Ishikawa (cell line): ENCODE data around the gene NR2F2.

Experiments
- CEBPB ChIP-seq: IDR thresholded peaks from 2 replicates; pipeline ENCODE4 v1.6.1; 2012
- CREB1 ChIP-seq: IDR thresholded peaks from 2 replicates; pipeline ENCODE4 v1.6.1; 2012; ENCODE audit warnings: low read depth
- EGR1 ChIP-seq: IDR thresholded peaks from 2 replicates; pipeline ENCODE4 v1.6.1; 2012
- EP300 ChIP-seq: IDR thresholded peaks from 2 replicates; pipeline ENCODE4 v1.6.1; 2012; ENCODE audit warnings: borderline replicate concordance
- FOXM1 ChIP-seq: IDR thresholded peaks from 2 replicates; pipeline ENCODE4 v1.6.1; 2012; ENCODE audit warnings: low read depth, borderline replicate concordance
- NFIC ChIP-seq: IDR thresholded peaks from 2 replicates; pipeline ENCODE4 v1.6.1; 2012
- RAD21 ChIP-seq: IDR thresholded peaks from 2 replicates; pipeline ENCODE4 v1.6.1; 2012; ENCODE audit warnings: low read depth
- TAF1 ChIP-seq: IDR thresholded peaks from 2 replicates; pipeline ENCODE4 v1.6.1; 2012; ENCODE audit warnings: low read depth, mild to moderate bottlenecking
- TCF12 ChIP-seq: IDR thresholded peaks from 2 replicates; pipeline ENCODE4 v1.6.1; 2012; ENCODE audit warnings: low read depth
- TEAD4 ChIP-seq: IDR thresholded peaks from 2 replicates; pipeline ENCODE4 v1.6.1; 2012
- YY1 ChIP-seq: IDR thresholded peaks from 2 replicates; pipeline ENCODE4 v1.6.1; 2012; ENCODE audit warnings: low read depth
- ZBTB7A ChIP-seq: IDR thresholded peaks from 2 replicates; pipeline ENCODE4 v1.6.1; 2012; ENCODE audit warnings: low read depth
- TF ChIP-seq, protein P1 (sequence below): IDR thresholded peaks from 2 replicates; pipeline ENCODE4 v1.6.1; 2012; ENCODE audit warnings: low read depth, mild to moderate bottlenecking
- TF ChIP-seq, protein P2 (sequence below): IDR thresholded peaks from 2 replicates; pipeline ENCODE4 v1.6.1; 2012
- TF ChIP-seq, protein P3 (sequence below): IDR thresholded peaks from 2 replicates; pipeline ENCODE4 v1.6.1; 2012

Gene NR2F2

DNA sequence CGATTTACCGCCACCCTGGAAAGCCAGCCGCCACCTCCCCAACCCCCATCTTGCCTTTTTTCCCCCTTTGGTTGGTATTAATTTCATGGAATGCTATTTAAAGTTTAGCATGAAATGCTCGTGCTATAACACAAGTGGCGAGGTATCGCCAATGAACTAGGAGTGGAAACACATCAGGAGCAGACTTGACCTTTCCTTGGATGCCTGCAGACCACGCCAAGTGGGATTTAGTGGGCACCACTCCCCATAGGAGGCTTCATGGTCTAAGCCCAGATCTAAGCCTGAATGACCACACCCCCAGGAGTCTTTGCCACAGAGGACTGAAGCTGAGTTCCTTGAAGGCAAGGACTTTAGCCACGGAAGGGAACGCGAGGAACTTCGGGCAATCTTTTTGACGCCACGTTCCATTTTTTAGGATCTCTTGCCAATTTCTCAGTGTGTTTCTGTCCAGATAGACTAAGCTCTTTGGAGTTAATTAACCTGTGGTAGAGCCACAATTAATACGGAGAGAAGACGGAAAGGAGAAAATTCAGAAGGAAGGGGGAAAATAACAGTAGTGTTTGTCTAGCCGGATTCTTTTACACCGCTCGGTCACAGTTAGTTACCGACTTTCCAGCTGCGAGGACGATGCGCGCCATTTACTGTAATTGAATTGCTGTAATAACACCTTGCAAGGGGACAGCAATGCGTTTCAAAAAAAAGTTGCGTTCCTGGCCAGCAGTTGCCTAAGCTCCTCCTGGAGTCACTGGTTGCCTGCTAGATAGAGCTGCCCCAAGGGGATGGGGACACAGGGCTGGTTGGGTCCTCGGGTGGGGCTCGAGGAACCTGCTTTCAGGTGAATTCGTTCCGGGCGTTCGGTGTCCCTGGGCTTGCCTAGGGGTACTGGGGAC is 37.1 kb downstream of the NR2F2 start:
- TF ChIP-seq, protein P1, sequence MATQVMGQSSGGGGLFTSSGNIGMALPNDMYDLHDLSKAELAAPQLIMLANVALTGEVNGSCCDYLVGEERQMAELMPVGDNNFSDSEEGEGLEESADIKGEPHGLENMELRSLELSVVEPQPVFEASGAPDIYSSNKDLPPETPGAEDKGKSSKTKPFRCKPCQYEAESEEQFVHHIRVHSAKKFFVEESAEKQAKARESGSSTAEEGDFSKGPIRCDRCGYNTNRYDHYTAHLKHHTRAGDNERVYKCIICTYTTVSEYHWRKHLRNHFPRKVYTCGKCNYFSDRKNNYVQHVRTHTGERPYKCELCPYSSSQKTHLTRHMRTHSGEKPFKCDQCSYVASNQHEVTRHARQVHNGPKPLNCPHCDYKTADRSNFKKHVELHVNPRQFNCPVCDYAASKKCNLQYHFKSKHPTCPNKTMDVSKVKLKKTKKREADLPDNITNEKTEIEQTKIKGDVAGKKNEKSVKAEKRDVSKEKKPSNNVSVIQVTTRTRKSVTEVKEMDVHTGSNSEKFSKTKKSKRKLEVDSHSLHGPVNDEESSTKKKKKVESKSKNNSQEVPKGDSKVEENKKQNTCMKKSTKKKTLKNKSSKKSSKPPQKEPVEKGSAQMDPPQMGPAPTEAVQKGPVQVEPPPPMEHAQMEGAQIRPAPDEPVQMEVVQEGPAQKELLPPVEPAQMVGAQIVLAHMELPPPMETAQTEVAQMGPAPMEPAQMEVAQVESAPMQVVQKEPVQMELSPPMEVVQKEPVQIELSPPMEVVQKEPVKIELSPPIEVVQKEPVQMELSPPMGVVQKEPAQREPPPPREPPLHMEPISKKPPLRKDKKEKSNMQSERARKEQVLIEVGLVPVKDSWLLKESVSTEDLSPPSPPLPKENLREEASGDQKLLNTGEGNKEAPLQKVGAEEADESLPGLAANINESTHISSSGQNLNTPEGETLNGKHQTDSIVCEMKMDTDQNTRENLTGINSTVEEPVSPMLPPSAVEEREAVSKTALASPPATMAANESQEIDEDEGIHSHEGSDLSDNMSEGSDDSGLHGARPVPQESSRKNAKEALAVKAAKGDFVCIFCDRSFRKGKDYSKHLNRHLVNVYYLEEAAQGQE = no peak
- no peak for TF ChIP-seq TAF1
- TF ChIP-seq FOXM1 = no peak

DNA sequence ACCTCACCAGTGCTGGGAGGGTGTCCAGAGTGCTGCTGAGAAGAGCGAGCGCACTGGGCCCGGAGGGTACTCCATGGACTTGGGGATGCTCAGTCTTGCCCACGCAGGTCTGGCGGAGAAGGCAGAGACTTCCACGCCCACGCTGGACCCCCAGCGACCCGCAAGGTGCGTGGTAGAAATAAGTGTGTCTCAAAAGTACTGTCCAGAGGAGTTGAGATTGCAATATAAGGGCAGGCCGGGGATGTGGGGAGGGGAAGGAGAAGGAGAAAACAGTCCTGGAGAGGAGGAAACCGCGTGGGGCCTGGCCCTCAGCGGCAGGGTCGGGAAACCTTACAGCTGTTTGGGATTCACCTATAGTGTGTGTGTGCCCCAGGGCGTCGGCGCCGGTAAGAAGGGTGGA is 38.9 kb downstream of the NR2F2 start:
- no peak for TF ChIP-seq CREB1
- TF ChIP-seq TAF1 = no peak
- no peak for TF ChIP-seq CEBPB
- TF ChIP-seq TEAD4 = no peak
- TF ChIP-seq EGR1 = no peak
- TF ChIP-seq, protein P1 = no peak
- TF ChIP-seq RAD21 = no peak
- no peak for TF ChIP-seq YY1
- TF ChIP-seq, protein P2, sequence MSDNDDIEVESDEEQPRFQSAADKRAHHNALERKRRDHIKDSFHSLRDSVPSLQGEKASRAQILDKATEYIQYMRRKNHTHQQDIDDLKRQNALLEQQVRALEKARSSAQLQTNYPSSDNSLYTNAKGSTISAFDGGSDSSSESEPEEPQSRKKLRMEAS = no peak
- TF ChIP-seq FOXM1 = no peak

DNA sequence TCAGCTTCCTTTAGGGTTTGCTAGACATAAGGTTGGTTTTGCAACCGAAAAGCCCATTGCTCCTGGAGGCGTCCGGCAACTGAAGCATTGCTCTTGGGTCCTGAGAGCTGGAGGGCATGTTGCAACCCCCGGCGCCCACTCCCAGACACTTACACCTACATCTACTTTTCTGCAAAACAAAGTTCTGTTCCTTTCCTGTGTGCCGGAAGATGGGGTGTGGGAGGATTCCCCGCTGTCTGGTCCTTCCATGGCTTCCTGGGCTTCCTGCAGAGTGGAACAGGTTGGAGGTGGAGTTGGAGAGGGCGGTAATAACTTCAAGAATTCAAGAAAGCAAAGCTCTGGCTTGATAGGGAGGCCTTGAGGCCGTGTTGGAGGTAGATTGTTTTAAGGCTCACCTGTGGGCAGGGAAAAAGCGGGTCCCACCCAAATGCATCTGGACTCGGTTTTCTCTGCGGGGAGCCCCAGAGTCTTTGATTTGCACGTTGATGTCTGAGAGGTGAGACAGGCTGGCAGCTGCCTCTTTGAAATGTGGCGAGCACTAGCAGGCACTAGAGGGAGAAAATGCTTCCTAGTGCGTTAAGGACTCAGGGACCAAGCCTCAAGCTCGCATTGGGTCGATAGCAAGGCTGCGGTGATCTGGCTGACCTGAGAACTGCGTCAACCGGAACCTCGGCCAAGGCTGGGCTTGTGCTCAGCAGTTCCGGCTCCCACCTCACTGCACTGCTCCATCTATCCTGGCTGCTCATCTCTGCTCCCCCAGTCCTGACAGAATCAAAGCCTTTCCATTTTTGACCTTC is 39.5 kb downstream of the NR2F2 start:
- TF ChIP-seq ZBTB7A (no peak), RAD21 (no peak), CREB1 (no peak), YY1 (no peak), TCF12 (no peak), EP300 (no peak), TAF1 (no peak), NFIC (no peak), FOXM1 (no peak)
- TF ChIP-seq, protein P3, sequence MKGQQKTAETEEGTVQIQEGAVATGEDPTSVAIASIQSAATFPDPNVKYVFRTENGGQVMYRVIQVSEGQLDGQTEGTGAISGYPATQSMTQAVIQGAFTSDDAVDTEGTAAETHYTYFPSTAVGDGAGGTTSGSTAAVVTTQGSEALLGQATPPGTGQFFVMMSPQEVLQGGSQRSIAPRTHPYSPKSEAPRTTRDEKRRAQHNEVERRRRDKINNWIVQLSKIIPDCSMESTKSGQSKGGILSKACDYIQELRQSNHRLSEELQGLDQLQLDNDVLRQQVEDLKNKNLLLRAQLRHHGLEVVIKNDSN = no peak
- TF ChIP-seq, protein P1 = no peak
- TF ChIP-seq, protein P2 = no peak

DNA sequence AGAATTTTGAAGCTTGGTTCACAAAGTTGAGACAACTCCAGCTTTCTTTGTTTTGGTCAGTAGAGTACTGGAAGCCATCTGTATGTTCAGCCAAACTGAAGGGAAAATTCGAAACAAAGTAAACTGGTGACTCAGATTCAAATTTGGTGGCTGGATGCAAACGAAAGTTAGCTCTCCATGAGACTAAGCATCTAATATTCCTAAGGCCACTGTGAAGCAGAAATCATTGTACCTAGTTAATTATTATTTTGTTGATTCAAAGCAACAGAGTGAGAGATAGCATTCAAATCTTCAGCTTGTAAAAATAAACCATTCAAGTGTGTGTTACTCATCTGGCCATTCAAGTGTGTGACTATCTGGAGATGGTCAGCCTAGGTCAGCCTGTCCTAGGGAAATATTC is 42.1 kb downstream of the NR2F2 start:
- TF ChIP-seq, protein P3 = no peak
- TF ChIP-seq, protein P1 = no peak
- TF ChIP-seq TEAD4 = no peak
- TF ChIP-seq FOXM1 = no peak
- no peak for TF ChIP-seq EGR1
- no peak for TF ChIP-seq NFIC
- no peak for TF ChIP-seq CEBPB
- no peak for TF ChIP-seq TAF1
- no peak for TF ChIP-seq TCF12
- TF ChIP-seq CREB1 = no peak
- TF ChIP-seq, protein P2 = no peak
- TF ChIP-seq EP300 = no peak
- TF ChIP-seq YY1 = no peak
- no peak for TF ChIP-seq ZBTB7A
